Activated naive CD4-positive, alpha-beta T cell treated with anti-CD3 and anti-CD28 coated beads, Interleukin-2, amount 50 U/mL, for 16 hours (primary cell): ENCODE measurements around the gene POLD4.

Source experiments
- DNase-seq: peaks from one replicate; pipeline ENCODE4 v3.0.0-alpha.2; 2020

Gene POLD4

GRCh38 chr11:67370351-67371076, 17.2 kb upstream of the POLD4 start:
- DNase-seq = no peak

GRCh38 chr11:67369801-67370284, 16.5 kb upstream of the POLD4 start:
- DNase-seq = no peak

DNA sequence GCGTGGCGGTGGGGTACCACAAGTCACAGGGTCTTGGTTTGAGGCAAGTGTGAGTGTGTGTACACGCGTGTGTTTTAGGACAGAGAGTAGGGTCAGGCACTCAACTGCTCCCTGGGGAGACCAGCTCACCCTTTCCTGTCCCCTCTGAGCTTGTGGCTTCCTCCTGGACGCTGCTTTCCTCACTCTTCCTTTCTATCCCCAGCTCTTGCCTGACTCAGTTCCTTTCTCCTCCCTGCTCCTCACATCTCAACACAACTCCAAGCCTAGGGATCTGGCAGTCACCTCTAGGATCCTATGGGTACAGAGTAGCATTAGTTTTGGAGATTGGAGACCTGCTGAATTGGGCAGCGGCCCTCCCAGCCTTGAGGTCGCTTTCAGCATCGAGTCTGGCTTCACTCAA, 15.9 kb upstream of the POLD4 start:
- DNase-seq = no peak

DNA sequence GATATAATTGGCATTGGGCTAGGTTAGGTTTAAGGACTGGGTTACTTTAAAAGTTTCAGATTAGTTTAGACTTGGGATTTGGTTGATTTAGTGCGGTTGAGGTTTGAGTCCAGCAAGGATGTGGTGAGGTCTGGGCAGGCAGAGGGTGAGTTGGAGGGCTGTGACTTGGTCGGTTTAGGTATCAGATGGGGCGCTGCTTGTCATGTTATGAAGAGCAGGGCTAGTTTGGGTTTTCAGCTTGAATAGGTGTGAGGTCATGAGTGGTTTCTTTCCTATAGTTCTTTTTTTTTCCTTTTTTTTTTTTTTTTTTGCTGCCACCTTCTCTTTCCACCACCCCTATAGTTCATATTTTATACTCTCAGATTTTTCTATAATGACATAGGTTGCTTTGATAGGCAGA, 15.3 kb upstream of the POLD4 start:
- no peak for DNase-seq

- no peak for DNase-seq
Measured at GRCh38 chr11:67367761-67368227, 14.4 kb upstream of the POLD4 start.

DNA sequence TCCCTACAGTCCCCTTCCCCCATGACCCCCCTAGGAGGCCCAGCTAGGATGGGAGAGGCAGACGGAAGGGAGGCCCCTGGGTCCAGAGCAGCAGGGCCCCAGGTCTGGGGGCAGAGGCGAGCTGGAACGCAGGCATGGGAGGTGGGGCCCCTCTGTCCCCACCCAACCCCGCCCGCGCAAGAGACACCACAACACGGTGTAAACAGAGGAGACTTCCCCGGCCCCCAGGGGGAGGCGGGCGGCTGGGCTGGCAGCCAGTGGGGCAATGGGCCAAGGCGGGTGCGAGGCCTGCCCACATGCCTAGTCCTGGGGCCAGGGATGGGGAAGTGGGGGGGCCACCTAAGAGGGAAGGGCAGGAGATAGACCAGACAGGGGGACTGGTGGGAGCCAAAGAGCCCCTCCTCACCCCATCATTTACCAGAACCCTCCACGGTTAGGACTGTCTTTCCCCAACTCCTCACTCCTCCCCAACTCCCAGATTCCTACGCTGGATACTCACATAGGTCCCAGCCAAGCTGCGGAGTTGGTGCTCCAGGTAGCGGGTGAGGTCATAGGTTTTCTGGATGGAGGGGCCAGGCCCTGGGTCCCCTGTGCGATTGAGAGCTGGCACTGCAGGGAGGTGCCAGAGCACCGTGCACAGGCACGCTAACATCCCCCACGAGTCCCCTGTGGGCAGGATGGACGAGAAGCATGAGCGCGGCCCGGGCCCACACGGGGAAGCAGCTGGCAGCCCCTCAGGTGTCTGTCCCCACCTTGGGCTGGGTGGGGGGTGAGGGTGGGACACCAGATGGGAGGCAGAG, 13.8 kb upstream of the POLD4 start:
- no peak for DNase-seq

DNA sequence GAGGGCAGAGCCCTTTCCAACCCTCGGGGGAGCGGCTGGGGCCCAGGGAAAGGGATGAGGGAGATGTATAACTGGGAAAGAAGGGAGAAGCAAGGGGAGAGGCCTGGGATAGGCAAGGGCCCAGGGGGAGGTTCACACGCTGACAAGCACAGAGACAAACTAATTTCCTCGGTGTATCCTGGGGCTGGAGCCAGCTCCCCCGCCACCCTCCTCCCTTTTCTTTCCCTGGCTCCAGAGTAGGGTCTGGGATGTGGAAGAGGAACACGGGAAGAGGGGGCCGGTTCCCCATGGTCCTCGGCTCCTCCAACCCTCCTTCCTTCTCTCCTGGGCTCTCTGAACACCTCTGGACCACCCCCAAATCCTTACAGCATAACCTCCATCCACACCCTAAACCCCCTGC, 13.2 kb upstream of the POLD4 start:
- no peak for DNase-seq

- no peak for DNase-seq
Measured at GRCh38 chr11:67365736-67366444, 12.5 kb upstream of the POLD4 start.

GRCh38 chr11:67364783-67365722, 11.7 kb upstream of the POLD4 start:
- no peak for DNase-seq

DNA sequence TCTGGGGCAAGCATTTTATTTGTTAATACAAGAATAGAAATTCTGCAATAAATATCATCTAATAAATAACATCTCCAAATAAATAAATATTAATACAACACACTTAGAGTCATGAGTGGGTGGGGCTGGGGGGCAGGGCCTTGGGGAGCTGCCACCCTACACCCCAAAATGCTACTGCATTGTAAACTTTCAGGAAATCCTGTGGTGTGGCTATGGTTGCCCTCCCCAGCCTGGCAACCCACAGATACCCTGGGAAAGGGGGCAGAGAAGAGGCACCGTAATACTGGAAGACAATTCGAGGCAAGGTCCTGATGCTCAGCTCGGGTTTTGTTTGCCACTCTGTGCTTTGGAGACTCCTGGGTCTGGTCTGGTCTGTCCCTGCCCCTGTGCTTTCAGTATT, 10.8 kb upstream of the POLD4 start:
- DNase-seq = no peak

DNA sequence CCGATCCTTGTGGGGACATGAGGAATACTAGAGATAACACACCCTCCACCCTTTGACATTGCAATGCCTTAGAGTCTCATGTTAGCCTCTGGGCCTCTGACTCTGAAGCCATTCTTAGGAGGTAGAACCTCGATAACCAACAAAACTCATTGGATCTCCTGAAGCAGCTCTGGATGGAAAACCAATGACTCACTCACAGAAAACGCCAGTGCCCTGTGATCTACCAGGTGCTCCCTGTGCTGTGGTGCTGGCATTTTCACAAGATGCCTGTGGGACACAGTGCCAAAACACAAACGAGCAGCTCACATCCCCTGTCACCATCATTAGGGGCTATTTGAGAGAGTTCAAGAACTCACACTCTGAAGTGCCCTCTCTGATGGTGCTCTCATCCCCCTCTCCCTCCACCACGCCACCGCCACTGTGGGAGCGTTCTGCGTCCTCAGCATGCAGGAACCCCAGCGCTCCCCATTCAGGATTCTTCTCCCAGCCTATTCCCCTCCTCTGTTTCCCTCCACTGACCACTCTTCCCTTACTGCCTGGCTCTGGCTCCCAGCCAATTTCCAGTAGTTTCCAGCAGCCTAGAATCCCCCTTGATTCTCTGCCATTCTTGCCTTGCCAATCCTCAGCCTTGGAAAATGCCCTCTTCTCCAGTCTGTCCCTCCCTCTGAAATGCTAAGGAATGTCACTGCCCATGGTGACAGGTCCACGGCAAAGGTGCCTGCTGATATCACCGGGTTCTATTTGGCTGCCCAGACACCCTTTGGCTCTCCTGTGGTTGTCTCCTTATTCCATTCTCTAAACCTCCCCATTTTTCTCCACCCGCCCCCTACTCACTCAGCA, 4.7 kb upstream of the POLD4 start:
- no peak for DNase-seq

GRCh38 chr11:67356864-67357561, 3.7 kb upstream of the POLD4 start:
- peak; percentile 58 for DNase-seq

DNA sequence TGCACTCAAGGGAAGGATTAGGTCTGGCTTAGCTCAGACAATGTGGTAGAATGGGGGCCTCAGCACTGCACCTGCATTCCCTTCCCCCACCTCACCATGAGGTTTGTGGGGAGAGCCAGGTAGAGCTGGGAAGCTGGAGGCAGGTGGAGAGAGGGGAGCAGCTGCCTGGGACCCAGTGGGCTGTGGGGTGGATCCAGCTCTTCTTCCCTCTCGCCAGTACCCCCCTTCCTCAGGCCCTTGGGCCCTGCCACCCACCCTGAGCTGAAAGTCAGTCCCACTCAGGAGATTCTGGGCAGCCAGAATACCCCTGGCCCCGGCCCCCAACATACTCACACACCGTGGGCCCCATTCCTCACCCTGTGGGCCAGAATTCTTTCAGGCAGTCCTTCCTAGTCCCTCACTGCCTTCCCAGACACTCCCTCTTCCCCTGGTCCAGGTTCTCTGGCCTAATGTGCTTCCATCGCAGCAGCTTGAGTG, 3.1 kb upstream of the POLD4 start:
- no peak for DNase-seq

DNA sequence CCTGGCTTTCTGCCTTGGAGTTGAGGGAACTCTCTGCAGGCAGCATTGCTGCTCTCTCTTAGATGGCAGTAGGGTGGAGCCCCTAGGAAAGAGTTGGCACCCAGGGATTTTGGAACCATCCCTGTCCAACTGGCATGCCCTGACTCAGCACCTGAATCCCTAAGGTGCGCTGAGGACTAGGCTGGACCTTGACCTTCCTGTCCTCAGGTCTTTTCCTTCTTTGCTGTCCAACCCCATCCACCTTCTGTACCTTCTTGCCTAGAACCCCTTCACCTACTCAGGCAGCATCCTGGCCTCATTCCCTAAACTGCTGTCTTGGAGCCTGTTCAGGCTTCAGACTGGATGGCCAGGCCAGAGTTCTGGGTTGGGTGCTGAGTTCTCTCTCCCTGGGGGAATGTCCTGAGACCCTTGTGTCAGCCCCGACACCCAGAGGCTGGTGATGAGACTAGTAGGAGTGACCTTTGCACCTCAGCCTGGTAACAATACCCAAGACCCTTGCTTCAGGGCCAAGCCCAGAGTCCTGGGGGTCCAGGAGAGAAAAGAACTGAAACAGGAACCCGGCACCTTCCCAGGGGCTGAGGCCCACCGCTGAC, 2.5 kb upstream of the POLD4 start:
- no peak for DNase-seq

DNA sequence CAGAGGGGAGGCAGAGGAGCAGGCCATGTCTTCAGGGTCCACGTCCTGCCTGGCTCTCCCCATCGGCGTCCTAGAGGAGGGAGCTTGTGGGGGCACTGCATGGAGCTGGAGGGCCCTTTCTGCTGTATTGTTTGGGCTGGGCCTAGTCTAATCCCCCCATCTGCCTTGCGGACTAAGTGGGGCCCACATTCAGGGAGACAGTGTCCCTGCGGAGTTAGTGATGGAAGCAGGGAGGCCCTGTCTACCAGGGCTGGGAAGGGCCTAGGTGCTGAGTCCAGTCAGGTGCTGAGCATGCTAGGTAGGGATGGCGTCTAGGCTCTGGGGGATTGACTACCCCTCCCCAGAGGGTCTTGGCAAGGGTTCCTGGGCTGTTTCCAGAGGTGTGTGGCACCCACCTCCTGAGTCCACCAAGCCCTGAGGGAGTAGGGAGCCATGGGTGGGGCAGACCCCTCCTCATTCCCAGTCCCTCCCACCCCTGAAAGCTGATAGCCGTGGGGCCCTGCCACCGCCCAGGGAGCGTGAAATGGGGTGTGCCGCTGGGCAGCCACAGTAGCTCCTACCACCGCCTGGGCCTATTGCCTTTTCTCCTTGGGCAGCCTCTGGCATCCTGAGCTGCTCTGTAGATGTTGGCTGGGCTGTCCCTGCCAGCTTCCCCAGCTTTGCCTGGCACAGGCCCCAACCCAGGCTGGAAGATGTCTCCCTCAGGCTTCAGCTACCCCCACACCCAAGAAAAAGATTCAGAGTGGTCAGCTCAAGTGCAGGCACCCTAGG, 1.9 kb upstream of the POLD4 start:
- DNase-seq = no peak

DNA sequence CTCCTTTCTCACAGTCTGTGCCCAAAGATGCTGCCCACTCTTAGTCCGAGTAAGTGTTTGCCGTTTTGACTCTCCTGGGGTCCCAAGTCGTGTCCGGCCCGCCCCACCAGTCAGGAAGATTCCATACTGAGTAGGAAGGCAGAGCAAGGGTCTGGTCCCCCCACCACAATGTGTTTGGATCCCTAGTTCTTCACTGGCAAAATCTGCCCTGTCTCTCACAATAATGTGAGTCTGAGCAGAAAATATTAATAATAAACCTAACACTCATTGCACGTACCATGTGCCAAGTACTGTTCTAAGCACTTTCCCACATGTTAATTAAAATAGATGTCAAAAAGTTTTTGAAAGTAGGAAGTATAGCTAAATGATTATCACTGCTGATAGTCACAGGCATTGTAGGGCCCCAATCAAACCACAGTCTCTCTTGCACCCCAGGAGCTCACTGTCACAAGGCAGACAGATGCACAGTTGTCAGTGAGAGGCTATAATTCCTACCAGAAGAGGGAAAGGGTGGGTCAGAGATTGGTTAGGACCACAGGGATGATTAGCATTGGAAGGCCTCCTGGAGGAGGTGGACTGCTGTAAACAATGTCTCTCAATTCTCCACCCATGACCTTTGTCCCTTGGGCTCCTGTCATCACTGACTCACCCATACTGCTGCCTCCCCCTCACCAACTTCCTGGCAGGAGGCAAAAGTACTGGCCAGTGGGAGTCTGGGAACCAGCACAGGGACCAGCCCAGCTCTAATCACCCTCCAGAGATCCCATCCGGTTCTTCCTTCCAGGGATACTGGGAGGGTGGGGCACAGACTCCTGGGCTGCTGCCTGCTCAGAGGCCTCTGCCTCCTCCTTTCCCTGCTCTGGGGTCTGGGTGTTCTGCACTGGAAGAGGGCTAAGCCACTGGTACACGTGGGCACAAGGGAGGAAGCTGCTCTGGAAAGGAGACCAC, 1.0 kb upstream of the POLD4 start:
- DNase-seq = no peak

GRCh38 chr11:67352546-67353316, 615 bp downstream of the POLD4 start:
- no peak for DNase-seq
